GM10248 (cell line): ENCODE data around the gene FAM20B.
"Not testable (repeated sequence)": the region's sequence is repeated elsewhere in the genome, so short reads cannot be mapped to it uniquely, and the experiment has no call there.

Source experiments
- CTCF ChIA-PET: fragments of 300-600 bp; sonication (Branson Sonifier 250); formaldehyde crosslinking; extraction: SDS; loops from one replicate; lab custom pipeline; 2021; ENCODE audit warnings: antibody characterized with exemption; lab: Yijun Ruan, JAX
- POLR2A ChIA-PET: fragments of 350-650 bp; sonication (Branson Sonifier 250); formaldehyde crosslinking; extraction: SDS; loops from one replicate; lab custom pipeline; 2020; ENCODE audit warnings: antibody characterized with exemption; lab: Yijun Ruan, JAX
- DNase-seq: peaks from one replicate; pipeline ENCODE4 v3.0.0; 2012; ENCODE audit errors: extremely low spot score
- CTCF ChIP-seq: IDR thresholded peaks from 2 replicates; pipeline ENCODE4 v1.5.1; 2012; ENCODE audit warnings: mild to moderate bottlenecking, low read depth; ENCODE audit errors: extremely low read depth, missing control alignments, control extremely low read depth

The FAM20B gene

GRCh38 chr1:179031284-179031683, 5.6 kb downstream of the FAM20B start:
- POLR2A ChIA-PET, result no interaction called here
- TF ChIP-seq CTCF, result no peak
- DNase-seq, result no peak
- CTCF ChIA-PET, result interaction anchor here (0.7 to 1.0 kb wide), 2 partner anchors 26 to 28 kb away, joined by 3 to 4 read pairs; no protein-coding TSS in a partner anchor

- ChIA-PET CTCF (interaction anchor here (0.7 to 1.0 kb wide), 2 partner anchors 26 to 28 kb away, joined by 3 to 4 read pairs; no protein-coding TSS in a partner anchor), POLR2A (interaction anchor here (0.6 kb wide), 1 partner anchor 131 kb away, joined by 5 read pairs; no protein-coding TSS in a partner anchor)
- no peak for DNase-seq
- TF ChIP-seq CTCF, result no peak
Observed at GRCh38 chr1:179031855-179032513, 6.3 kb downstream of the FAM20B start.

GRCh38 chr1:179034720-179035119, 9.0 kb downstream of the FAM20B start:
- peak; percentile 73 for DNase-seq
- CTCF ChIA-PET, result interaction anchor here (1.3 to 3.0 kb wide), 3 partner anchors 11 to 21 kb away, joined by 3 to 9 read pairs (median 7); no protein-coding TSS in a partner anchor
- POLR2A ChIA-PET, result no interaction called here
- no peak for TF ChIP-seq CTCF

- TF ChIP-seq CTCF, result no peak
- ChIA-PET CTCF (interaction anchor here (0.9 to 3.0 kb wide), 5 partner anchors 8 to 37 kb away, joined by 3 to 9 read pairs (median 6); no protein-coding TSS in a partner anchor), POLR2A (no interaction called here)
- DNase-seq, result peak; percentile 32
Observed at GRCh38 chr1:179036844-179037465, 11.3 kb downstream of the FAM20B start.

GRCh38 chr1:179038528-179039281, 13.0 kb downstream of the FAM20B start:
- ChIA-PET CTCF (interaction anchor here (0.7 to 1.6 kb wide), 4 partner anchors 20 to 409 kb away, joined by 3 to 6 read pairs (median 4); no protein-coding TSS in a partner anchor), POLR2A (interaction anchor here (0.5 kb wide), 1 partner anchor 102 kb away, joined by 4 read pairs; no protein-coding TSS in a partner anchor)
- DNase-seq, result no peak

GRCh38 chr1:179039502-179040174, 13.9 kb downstream of the FAM20B start:
- POLR2A ChIA-PET, CTCF ChIA-PET, DNase-seq: not testable (repeated sequence)

More at GRCh38 chr1:179038528-179039281, 13.0 kb downstream of the FAM20B start:
- TF ChIP-seq CTCF, result no peak

- POLR2A ChIA-PET, CTCF ChIA-PET, DNase-seq: not testable (repeated sequence)
Observed at GRCh38 chr1:179040175-179040551, 14.5 kb downstream of the FAM20B start.
